HepG2 (cell line): ENCODE results near the gene IGFLR1. TPM values are rescaled to one million over a fixed set of nuclear protein-coding genes. Genes with fewer than 3 reads are reported as not detected.
A peak's percentile ranks its signal among the peaks of the same experiment; 100 is the strongest.

Experiments
- AKAP8 ChIP-seq: sonication (generic); formaldehyde crosslinking; IDR thresholded peaks from 2 replicates; pipeline ENCODE4 v1.5.1; 2020; ENCODE audit warnings: mild to moderate bottlenecking, missing genetic modification reagents
- GPN1 ChIP-seq: sonication (generic); formaldehyde crosslinking; IDR thresholded peaks from 2 replicates; pipeline ENCODE4 v1.5.1; 2020; ENCODE audit warnings: missing genetic modification reagents, borderline replicate concordance
- HNF4G ChIP-seq, 2 experiments: sonication (generic) in 1 of 2; formaldehyde crosslinking in 1 of 2; IDR thresholded peaks; 2 replicates each; pipeline versions ENCODE4 v1.4.0 to v1.6.1; 2011 to 2020; ENCODE audit warnings: borderline replicate concordance in 2 of 2, low read depth in 2 of 2, mild to moderate bottlenecking in 2 of 2, low read length in 1 of 2, missing genetic modification reagents in 1 of 2, moderate library complexity in 1 of 2
- KDM1A ChIP-seq: IDR thresholded peaks from 2 replicates; pipeline ENCODE4 v1.6.1; 2016; ENCODE audit warnings: missing compliant biosample characterization
- LBX2 ChIP-seq: sonication (generic); formaldehyde crosslinking; IDR thresholded peaks from 2 replicates; pipeline ENCODE4 v1.5.0; 2020; ENCODE audit warnings: missing genetic modification reagents, mild to moderate bottlenecking, borderline replicate concordance
- MBD4 ChIP-seq: IDR thresholded peaks from 2 replicates; pipeline ENCODE4 v1.6.1; 2012; ENCODE audit warnings: low read length, inconsistent platforms, borderline replicate concordance
- MED8 ChIP-seq: sonication (generic); formaldehyde crosslinking; IDR thresholded peaks from 2 replicates; pipeline ENCODE4 v1.8.1; 2023; ENCODE audit warnings: mild to moderate bottlenecking, missing genetic modification reagents; ENCODE audit not compliant: insufficient replicate concordance
- MTF2 ChIP-seq: sonication (generic); formaldehyde crosslinking; IDR thresholded peaks from 2 replicates; pipeline ENCODE4 v1.5.0; 2020; ENCODE audit warnings: missing genetic modification reagents, borderline replicate concordance
- NFRKB ChIP-seq: fragments of 450-650 bp; IDR thresholded peaks from 2 replicates; pipeline ENCODE4 v1.6.1; 2017
- NR2C2 ChIP-seq: sonication (generic); formaldehyde crosslinking; IDR thresholded peaks from 2 replicates; pipeline ENCODE4 v1.4.0; 2020; ENCODE audit warnings: missing genetic modification reagents, mild to moderate bottlenecking, moderate library complexity, borderline replicate concordance
- RCOR2 ChIP-seq: IDR thresholded peaks from 2 replicates; pipeline ENCODE4 v1.6.1; 2016; ENCODE audit warnings: missing biosample characterization, missing genetic modification reagents
- RELA ChIP-seq: sonication (generic); formaldehyde crosslinking; IDR thresholded peaks from 2 replicates; pipeline ENCODE4 v1.4.0; 2020; ENCODE audit warnings: missing genetic modification reagents
- SPEN ChIP-seq: sonication (generic); formaldehyde crosslinking; IDR thresholded peaks from 2 replicates; pipeline ENCODE4 v1.5.1; 2020; ENCODE audit warnings: low read depth, mild to moderate bottlenecking, missing genetic modification reagents
- ZFP82 ChIP-seq: sonication (generic); formaldehyde crosslinking; IDR thresholded peaks from 2 replicates; pipeline ENCODE4 v1.5.1; 2020; ENCODE audit warnings: mild to moderate bottlenecking, missing genetic modification reagents, borderline replicate concordance
- ZNF143 ChIP-seq: sonication (generic); formaldehyde crosslinking; IDR thresholded peaks from 2 replicates; pipeline ENCODE4 v1.4.0; 2020; ENCODE audit warnings: missing genetic modification reagents
- ZNF589 ChIP-seq: sonication (generic); formaldehyde crosslinking; conservative IDR thresholded peaks from 2 replicates; pipeline ENCODE4 v1.8.0; 2022; ENCODE audit warnings: mild to moderate bottlenecking, moderate library complexity, missing genetic modification reagents
- ZNF615 ChIP-seq: sonication (generic); formaldehyde crosslinking; IDR thresholded peaks from 2 replicates; pipeline ENCODE4 v1.5.0; 2020; ENCODE audit warnings: mild to moderate bottlenecking, missing genetic modification reagents, borderline replicate concordance
- polyA plus RNA-seq, 8 experiments: library from polyadenylated mRNA; depleted of rRNA in 3 of 8; stranded (reverse) in 7 of 8; unstranded in 1 of 8; fragments of >200 nt; fragmentation: Illumina TruSeq in 4 of 8; extraction: Trizol in 4 of 8; gene quantifications; 2 replicates each; pipeline versions ENCODE4 v1.2.1 to v1.2.3, GENCODE V29; 2011 to 2016; ENCODE audit warnings: low read depth in 4 of 8, missing spikeins in 1 of 8, mixed read lengths in 1 of 8; ENCODE audit not compliant: insufficient read depth in 1 of 8
- total RNA-seq, 5 experiments: library from RNA; depleted of rRNA; stranded (reverse); fragments of >200 nt; fragmentation: Illumina TruSeq; extraction: Trizol; gene quantifications; 2 replicates each; pipeline ENCODE4 v1.2.3, GENCODE V29; 2016; ENCODE audit warnings: low read depth in 1 of 5
- TF ChIP-seq, protein P1 (sequence below), 2 experiments: sonication (generic) in 1 of 2; formaldehyde crosslinking in 1 of 2; IDR thresholded peaks; 2 replicates each; pipeline versions ENCODE4 v1.4.0 to v1.6.1; 2016 to 2020; ENCODE audit warnings: borderline replicate concordance in 1 of 2, low read depth in 1 of 2, mild to moderate bottlenecking in 1 of 2, missing genetic modification reagents in 1 of 2
- TF ChIP-seq, protein P2 (sequence below): sonication (generic); formaldehyde crosslinking; IDR thresholded peaks from 2 replicates; pipeline ENCODE4 v1.4.0; 2020; ENCODE audit warnings: missing genetic modification reagents, borderline replicate concordance
- TF ChIP-seq, protein P3 (sequence below): sonication (generic); formaldehyde crosslinking; IDR thresholded peaks from 2 replicates; pipeline ENCODE4 v1.5.1; 2020; ENCODE audit warnings: missing genetic modification reagents, mild to moderate bottlenecking, borderline replicate concordance

The IGFLR1 gene
- total and polyA plus RNA-seq, 2 of the 13 experiments (the other 11 are each of a cell fraction or from before 2014, with no cell fraction given): 5.4 to 8.9 TPM

DNA sequence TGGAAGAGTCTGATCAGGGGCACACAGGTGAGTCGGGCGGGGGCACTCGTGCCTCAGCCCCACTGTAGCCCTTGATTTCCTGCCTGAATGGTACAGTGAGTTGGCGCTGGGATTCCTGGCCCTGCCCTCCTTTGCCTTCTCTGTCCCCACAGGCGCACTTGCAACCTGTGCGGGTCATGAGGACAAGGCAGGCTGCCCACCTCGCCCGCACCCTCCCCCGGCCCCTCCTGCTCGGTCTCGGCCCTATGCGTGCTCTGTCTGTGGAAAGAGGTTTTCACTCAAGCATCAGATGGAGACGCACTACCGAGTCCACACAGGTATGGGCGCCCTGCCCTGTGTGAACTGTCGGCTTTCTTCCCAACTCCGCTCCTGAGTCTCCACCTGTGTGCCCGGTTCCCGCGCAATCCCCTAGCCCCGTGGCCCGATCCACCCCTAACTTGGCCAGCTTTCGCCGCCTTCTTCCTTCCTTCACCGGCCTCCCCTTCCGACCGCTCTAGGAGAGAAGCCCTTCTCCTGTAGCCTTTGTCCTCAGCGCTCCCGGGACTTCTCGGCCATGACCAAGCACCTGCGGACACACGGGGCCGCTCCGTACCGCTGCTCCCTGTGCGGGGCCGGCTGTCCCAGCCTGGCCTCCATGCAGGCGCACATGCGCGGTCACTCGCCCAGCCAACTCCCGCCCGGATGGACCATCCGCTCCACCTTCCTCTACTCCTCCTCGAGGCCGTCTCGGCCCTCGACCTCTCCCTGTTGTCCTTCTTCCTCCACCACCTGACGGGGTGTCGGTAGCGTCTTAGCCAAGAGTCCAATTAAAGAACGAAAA, 26.1 kb downstream of the IGFLR1 start (continued):
- TF ChIP-seq MTF2 (no peak), NFRKB (no peak), ZFP82 (no peak), RELA (CRISPR knock-in tag) (no peak), RCOR2 (CRISPR knock-in tag) (no peak), LBX2 (no peak), AKAP8 (peak; percentile 60), KDM1A (CRISPR knock-in tag) (no peak), HNF4G (IDR thresholded peaks at IDR 0.05; ENCODE audit: borderline replicate concordance, low read depth, low read length) (no peak), HNF4G (CRISPR knock-in tag; IDR thresholded peaks at IDR 0.05; ENCODE audit: borderline replicate concordance, low read depth) (0 out of 2 replicates have a peak, but pooled peaks have one; percentile 54), MED8 (peak; percentile 64), NR2C2 (CRISPR knock-in tag) (no peak), SPEN (no peak), ZNF143 (no peak), GPN1 (CRISPR knock-in tag) (peak; percentile 57; the same call in 1 of the 2 replicates), MBD4 (no peak), ZNF589 (CRISPR knock-in tag) (peak; percentile 76; the same call in 1 of the 2 replicates), ZNF615 (CRISPR knock-in tag) (0 out of 2 replicates have a peak, but pooled peaks have one; percentile 59)
- TF ChIP-seq, protein P1, sequence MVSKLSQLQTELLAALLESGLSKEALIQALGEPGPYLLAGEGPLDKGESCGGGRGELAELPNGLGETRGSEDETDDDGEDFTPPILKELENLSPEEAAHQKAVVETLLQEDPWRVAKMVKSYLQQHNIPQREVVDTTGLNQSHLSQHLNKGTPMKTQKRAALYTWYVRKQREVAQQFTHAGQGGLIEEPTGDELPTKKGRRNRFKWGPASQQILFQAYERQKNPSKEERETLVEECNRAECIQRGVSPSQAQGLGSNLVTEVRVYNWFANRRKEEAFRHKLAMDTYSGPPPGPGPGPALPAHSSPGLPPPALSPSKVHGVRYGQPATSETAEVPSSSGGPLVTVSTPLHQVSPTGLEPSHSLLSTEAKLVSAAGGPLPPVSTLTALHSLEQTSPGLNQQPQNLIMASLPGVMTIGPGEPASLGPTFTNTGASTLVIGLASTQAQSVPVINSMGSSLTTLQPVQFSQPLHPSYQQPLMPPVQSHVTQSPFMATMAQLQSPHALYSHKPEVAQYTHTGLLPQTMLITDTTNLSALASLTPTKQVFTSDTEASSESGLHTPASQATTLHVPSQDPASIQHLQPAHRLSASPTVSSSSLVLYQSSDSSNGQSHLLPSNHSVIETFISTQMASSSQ (IDR thresholded peaks at IDR 0.05; ENCODE audit: low read depth): no peak
- TF ChIP-seq, protein P1 (CRISPR knock-in tag; IDR thresholded peaks at IDR 0.05; ENCODE audit: borderline replicate concordance): no peak
- TF ChIP-seq, protein P2, sequence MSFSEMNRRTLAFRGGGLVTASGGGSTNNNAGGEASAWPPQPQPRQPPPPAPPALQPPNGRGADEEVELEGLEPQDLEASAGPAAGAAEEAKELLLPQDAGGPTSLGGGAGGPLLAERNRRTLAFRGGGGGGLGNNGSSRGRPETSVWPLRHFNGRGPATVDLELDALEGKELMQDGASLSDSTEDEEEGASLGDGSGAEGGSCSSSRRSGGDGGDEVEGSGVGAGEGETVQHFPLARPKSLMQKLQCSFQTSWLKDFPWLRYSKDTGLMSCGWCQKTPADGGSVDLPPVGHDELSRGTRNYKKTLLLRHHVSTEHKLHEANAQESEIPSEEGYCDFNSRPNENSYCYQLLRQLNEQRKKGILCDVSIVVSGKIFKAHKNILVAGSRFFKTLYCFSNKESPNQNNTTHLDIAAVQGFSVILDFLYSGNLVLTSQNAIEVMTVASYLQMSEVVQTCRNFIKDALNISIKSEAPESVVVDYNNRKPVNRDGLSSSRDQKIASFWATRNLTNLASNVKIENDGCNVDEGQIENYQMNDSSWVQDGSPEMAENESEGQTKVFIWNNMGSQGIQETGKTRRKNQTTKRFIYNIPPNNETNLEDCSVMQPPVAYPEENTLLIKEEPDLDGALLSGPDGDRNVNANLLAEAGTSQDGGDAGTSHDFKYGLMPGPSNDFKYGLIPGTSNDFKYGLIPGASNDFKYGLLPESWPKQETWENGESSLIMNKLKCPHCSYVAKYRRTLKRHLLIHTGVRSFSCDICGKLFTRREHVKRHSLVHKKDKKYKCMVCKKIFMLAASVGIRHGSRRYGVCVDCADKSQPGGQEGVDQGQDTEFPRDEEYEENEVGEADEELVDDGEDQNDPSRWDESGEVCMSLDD (CRISPR knock-in tag): no peak
- TF ChIP-seq, protein P3, sequence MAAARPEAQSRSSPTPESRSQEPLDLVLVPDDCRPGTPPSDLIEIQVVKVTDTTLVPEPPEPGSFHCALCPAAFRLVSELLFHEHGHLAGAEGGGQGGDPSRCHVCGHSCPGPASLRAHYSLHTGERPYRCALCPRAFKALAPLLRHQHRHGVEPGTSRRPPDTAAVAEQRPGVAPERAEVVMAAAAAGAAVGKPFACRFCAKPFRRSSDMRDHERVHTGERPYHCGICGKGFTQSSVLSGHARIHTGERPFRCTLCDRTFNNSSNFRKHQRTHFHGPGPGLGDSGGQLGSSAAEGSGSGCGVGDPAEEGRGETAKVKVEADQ (CRISPR knock-in tag): no peak; the same call in 1 of the 2 replicates
